GM18951 (cell line): Measurements from ENCODE around the gene CLCN5.

Source experiments
- POLR2A ChIP-seq: IDR thresholded peaks from 4 replicates; pipeline ENCODE4 v1.6.1; 2011; ENCODE audit warnings: mild to moderate bottlenecking; ENCODE audit not compliant: insufficient read length, insufficient read depth; ENCODE audit errors: extremely low read depth
- in situ Hi-C: fragments of 300-500 bp; cut with MboI; formaldehyde crosslinking; loops from one replicate; pipeline ENCODE4 v1.12.0; 2022; ENCODE audit warnings: low sequenced_read_pairs, mixed read lengths, inconsistent platforms; ENCODE audit not compliant: unreplicated experiment

CLCN5 gene

DNA sequence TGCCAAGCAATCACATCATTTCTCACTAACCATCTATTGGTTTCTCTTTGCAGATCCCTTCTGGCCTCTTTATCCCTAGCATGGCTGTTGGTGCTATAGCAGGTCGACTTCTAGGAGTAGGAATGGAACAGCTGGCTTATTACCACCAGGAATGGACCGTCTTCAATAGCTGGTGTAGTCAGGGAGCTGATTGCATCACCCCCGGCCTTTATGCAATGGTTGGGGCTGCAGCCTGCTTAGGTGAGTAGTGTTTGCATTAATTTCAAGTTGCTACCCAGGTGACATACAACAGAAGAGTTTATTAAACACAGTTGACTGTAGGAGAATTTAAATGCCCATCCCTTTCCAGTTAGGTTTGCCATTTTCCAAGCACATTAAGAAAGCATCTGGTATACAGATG is 166.2 kb downstream of the CLCN5 start:
- in situ Hi-C loops = loop anchor here (10.0 kb wide), 1 partner anchor 174 kb away; no protein-coding TSS in a partner anchor
- no peak for TF ChIP-seq POLR2A

GRCh38 chrX:50093625-50094024 is 171.2 kb downstream of the CLCN5 start:
- in situ Hi-C loops = no loop called here
- TF ChIP-seq POLR2A = no peak

- in situ Hi-C loops = no loop called here
Measured at GRCh38 chrX:50097071-50097470, 174.7 kb downstream of the CLCN5 start.

DNA sequence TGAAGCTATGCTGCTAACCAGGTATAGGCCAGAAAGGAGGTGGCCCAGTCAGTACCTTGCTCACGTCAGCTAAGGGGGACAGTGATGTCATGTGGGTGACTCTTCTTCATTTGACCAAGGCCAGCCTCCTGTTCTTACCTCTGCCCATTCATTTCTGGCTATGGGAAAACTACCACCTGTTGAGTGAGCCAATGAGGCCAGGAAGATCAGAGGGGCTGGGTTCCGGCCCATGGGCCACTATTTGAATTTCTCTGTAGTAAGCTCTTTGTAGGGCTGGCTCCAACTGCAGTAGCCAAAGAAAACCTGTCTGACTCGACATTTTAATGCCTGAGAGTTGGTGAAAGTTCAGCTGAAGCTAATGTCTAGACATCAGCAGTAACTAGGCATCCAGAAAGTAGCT is 175.8 kb downstream of the CLCN5 start:
- TF ChIP-seq POLR2A = no peak
- in situ Hi-C loops = no loop called here

More at GRCh38 chrX:50097071-50097470, 174.7 kb downstream of the CLCN5 start:
- no peak for TF ChIP-seq POLR2A

DNA sequence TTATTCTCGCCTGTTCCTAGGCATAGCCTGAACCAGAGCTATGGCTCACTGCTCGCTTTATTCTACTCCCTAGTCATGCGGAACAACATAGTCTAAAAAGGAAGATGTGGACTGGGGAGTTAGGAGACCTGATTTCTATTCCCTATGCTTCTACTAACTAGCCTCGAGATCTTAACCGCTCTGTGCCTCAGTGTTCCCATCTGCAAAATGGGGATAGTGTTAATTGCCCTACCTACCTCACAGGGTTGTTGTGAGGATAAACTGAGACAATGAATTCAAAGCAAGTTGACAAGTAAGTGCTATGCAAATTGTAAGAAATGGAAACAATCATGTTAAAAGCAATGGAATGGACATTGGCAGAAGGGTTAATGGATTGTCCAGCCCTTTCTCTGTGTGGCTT is 176.4 kb downstream of the CLCN5 start:
- in situ Hi-C loops = no loop called here
- TF ChIP-seq POLR2A = no peak

GRCh38 chrX:50099331-50099730 is 176.9 kb downstream of the CLCN5 start:
- TF ChIP-seq POLR2A = no peak
- in situ Hi-C loops = no loop called here

- in situ Hi-C loops = no loop called here
- no peak for TF ChIP-seq POLR2A
Measured at GRCh38 chrX:50100188-50100587, 177.8 kb downstream of the CLCN5 start.

DNA sequence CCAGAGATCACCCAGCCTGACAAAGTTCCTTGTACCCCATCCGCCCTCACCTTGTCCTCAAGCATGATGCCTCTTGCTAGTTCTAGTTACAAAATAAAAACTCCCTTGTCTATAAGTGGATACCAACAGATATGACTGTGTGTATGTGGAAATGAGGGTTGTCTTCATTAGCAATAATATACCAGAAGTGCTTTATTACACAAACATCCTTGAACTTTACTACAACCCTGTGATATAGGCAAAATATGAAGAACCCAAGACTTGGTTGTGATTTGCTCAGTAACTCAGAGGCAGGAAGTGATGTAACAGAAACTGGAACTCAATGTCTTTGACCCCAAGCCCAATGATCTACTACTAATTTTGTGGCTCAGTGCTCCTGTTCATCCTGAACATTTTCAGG is 180.8 kb downstream of the CLCN5 start:
- in situ Hi-C loops = no loop called here

GRCh38 chrX:50103866-50104566 is 181.6 kb downstream of the CLCN5 start:
- in situ Hi-C loops = no loop called here
- TF ChIP-seq POLR2A = no peak

More for the DNA sequence above, 180.8 kb downstream of the CLCN5 start:
- no peak for TF ChIP-seq POLR2A

GRCh38 chrX:50106051-50106675 is 183.8 kb downstream of the CLCN5 start:
- in situ Hi-C loops = no loop called here
- no peak for TF ChIP-seq POLR2A

DNA sequence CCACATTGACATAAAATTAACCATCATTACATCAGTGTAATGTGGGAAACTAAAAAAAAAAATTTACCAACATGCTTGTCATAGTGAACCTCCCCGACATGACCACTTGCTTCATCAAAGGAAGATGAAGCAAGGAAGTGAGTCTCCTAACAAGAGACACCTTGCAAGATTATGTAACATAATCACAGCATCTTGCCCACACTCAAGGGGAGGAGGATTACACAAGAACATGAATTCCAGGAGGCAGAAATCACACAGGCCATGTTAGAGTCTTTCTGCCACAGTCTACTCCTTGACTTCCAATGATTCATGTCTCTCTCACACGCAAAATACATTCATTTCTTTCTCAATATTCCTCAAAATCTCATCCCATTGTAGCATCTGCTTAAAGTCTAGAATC is 185.1 kb downstream of the CLCN5 start:
- in situ Hi-C loops = no loop called here
- TF ChIP-seq POLR2A = no peak

DNA sequence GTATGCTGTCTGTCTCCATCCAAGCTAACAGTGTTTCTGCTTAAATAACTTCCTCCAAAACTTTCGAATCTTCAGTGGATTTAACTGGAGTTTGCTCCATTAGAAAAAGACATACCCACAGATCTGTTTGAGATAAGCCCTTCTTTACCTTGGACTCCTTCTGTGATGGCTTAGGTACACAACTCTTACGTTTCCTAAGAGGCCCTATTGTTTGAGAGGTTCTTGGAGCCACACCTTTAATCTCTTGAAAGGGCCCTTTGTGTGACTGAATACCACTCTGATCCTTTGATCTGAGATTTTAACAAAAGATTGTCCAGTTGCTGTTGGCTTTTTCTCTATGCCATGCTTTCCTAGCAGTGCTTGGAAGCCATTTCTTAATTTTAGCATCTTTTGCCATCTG is 185.9 kb downstream of the CLCN5 start:
- in situ Hi-C loops = no loop called here
- TF ChIP-seq POLR2A = no peak

DNA sequence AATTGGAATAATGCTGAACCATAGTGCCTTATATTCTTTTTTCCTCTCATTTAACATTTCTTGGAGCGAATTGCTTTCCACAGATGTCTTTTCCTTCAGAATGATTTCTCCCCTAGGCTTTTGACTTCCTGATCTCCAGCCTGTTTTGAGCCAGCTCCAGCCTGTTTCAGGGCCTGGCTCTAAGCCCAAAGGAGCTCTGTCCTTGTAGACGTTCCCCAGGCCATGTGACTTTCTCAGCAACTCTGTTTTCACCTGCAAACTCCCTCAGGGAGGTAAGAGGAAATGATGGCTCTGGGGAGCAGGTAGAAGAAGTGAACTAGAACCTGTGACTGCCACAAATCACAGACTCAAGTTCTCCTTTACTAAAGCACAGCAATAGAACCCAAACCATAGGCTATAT is 189.3 kb downstream of the CLCN5 start:
- in situ Hi-C loops = no loop called here
- TF ChIP-seq POLR2A = no peak

DNA sequence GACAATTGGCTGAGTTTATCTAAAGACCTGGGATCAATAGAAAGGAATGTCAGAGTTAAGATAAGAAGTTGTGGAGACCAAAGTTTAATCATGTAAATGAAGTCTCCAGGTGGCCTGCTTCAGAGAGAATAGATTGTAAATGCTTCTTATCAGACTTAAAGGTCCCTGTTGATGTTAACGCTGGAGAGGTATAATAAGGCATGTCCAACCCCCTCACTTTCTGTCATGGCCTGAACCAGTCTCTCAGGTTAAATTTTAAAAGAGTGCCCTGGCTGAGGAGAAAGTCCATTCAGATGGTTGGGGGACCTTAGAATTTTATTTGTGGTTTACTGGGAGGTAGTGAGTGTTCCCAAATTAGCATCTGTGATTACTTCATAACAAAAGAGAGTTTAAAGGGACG is 191.7 kb downstream of the CLCN5 start:
- in situ Hi-C loops = no loop called here
- no peak for TF ChIP-seq POLR2A
